ENCODE results near the gene PTPRD. TPM values are rescaled to one million over a fixed set of nuclear protein-coding genes. Genes with fewer than 3 reads are reported as not detected.

Gene PTPRD
- total RNA-seq, 1 experiment from 2014 or later: not detected

- Mint-ChIP-seq H3K9me3 (ENCODE audit: unreplicated experiment) (no peaks in the 10 kb centered on the region), H3K27me3 (ENCODE audit: insufficient read depth, unreplicated experiment) (peaks cover 34% of the 10 kb centered on the region)
- CTCF ChIA-PET: interaction anchor here (1.2 kb wide), 1 partner anchor 274 kb away, joined by 3 read pairs; no protein-coding TSS in a partner anchor
These were observed 330.7 kb downstream of the PTPRD start for GRCh38 chr9:10282084-10282483.

GRCh38 chr9:10274988-10275387, 337.8 kb downstream of the PTPRD start:
- Mint-ChIP-seq H3K4me3 (ENCODE audit: unreplicated experiment) (no peak overlapping the region), H3K36me3 (ENCODE audit: insufficient read depth, unreplicated experiment) (no peaks in the 10 kb centered on the region), H3K9me3 (ENCODE audit: unreplicated experiment) (no peaks in the 10 kb centered on the region), H3K27me3 (ENCODE audit: insufficient read depth, unreplicated experiment) (peaks cover 52% of the 10 kb centered on the region), H3K27ac (ENCODE audit: low read depth, unreplicated experiment) (no peak overlapping the region), H3K4me1 (ENCODE audit: insufficient read depth, unreplicated experiment) (no peaks in the 10 kb centered on the region)
- POLR2A ChIA-PET: no interaction called here
- DNase-seq (ENCODE audit: unreplicated experiment): no peak
- intact Hi-C loops (cut with micrococcal nuclease): no loop called here
- TF ChIP-seq, protein P1, sequence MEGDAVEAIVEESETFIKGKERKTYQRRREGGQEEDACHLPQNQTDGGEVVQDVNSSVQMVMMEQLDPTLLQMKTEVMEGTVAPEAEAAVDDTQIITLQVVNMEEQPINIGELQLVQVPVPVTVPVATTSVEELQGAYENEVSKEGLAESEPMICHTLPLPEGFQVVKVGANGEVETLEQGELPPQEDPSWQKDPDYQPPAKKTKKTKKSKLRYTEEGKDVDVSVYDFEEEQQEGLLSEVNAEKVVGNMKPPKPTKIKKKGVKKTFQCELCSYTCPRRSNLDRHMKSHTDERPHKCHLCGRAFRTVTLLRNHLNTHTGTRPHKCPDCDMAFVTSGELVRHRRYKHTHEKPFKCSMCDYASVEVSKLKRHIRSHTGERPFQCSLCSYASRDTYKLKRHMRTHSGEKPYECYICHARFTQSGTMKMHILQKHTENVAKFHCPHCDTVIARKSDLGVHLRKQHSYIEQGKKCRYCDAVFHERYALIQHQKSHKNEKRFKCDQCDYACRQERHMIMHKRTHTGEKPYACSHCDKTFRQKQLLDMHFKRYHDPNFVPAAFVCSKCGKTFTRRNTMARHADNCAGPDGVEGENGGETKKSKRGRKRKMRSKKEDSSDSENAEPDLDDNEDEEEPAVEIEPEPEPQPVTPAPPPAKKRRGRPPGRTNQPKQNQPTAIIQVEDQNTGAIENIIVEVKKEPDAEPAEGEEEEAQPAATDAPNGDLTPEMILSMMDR (IDR thresholded peaks at IDR 0.05; ENCODE audit: unreplicated experiment): no peak
- CTCF ChIA-PET: no interaction called here
- no TSS peak for BruUV-seq (replicated peaks)

More at GRCh38 chr9:10282084-10282483, 330.7 kb downstream of the PTPRD start:
- H3K4me1 Mint-ChIP-seq (ENCODE audit: insufficient read depth, unreplicated experiment): no peaks in the 10 kb centered on the region
- TF ChIP-seq, protein P1 (IDR thresholded peaks at IDR 0.05; ENCODE audit: unreplicated experiment): no peak
- POLR2A ChIA-PET: no interaction called here
- no peak for DNase-seq (ENCODE audit: unreplicated experiment)
- no peak overlapping the region for H3K27ac Mint-ChIP-seq (ENCODE audit: low read depth, unreplicated experiment)
- no peak overlapping the region for H3K4me3 Mint-ChIP-seq (ENCODE audit: unreplicated experiment)
- no TSS peak for BruUV-seq (replicated peaks)
- H3K36me3 Mint-ChIP-seq (ENCODE audit: insufficient read depth, unreplicated experiment): no peaks in the 10 kb centered on the region
- intact Hi-C loops (cut with micrococcal nuclease): no loop called here

DNA sequence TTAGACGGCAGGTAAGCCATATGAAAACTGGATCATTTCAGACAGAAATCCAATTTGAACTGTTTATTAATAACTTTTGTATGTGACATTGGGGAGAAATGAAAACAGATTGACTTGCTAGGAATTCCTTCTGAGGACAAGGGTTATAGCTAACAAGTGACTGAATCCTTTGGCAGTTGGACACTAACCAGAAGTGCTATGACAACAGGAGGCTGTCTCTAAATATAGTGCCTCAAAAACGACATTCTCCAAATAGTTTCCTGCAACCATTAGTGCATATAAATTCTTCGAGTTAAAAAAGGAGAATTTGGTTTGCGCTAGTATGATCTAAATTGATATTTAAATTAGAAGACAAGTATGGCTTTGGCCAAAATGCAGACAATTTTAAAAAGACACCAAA, 338.6 kb downstream of the PTPRD start:
- POLR2A ChIA-PET: no interaction called here
- H3K9me3 Mint-ChIP-seq (ENCODE audit: unreplicated experiment): no peaks in the 10 kb centered on the region
- H3K27ac Mint-ChIP-seq (ENCODE audit: low read depth, unreplicated experiment): no peak overlapping the region
- peaks cover 48% of the 10 kb centered on the region for H3K27me3 Mint-ChIP-seq (ENCODE audit: insufficient read depth, unreplicated experiment)
- no peak for DNase-seq (ENCODE audit: unreplicated experiment)
- CTCF ChIA-PET: interaction anchor here (0.6 to 0.8 kb wide), 4 partner anchors 9 to 275 kb away, joined by 3 read pairs; no protein-coding TSS in a partner anchor
- intact Hi-C loops (cut with micrococcal nuclease): no loop called here
- no peak overlapping the region for H3K4me3 Mint-ChIP-seq (ENCODE audit: unreplicated experiment)
- TF ChIP-seq, protein P1 (IDR thresholded peaks at IDR 0.05; ENCODE audit: unreplicated experiment): no peak
- no TSS peak for BruUV-seq (replicated peaks)
- no peaks in the 10 kb centered on the region for H3K36me3 Mint-ChIP-seq (ENCODE audit: insufficient read depth, unreplicated experiment)
- H3K4me1 Mint-ChIP-seq (ENCODE audit: insufficient read depth, unreplicated experiment): no peaks in the 10 kb centered on the region

DNA sequence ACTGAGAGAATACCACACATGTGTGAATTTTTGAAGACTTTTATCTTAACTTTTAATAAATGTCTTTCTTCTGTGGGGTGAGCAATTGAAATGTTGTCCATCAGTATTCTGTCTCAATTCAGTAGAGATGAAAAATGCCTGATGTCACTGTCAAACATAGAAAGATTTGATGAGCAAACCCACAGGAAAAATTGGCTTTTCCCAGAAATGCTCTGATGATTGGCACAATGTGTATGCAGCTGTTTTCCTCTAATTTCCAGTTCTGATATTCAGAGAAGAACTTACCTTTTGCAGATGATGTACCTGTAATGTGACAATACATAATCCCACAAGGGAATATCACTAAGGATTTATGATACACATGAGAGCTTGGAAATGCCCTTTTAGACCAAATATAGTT, 340.0 kb downstream of the PTPRD start:
- intact Hi-C loops (cut with micrococcal nuclease): no loop called here
- peaks cover 50% of the 10 kb centered on the region for H3K27me3 Mint-ChIP-seq (ENCODE audit: insufficient read depth, unreplicated experiment)
- TF ChIP-seq, protein P1 (IDR thresholded peaks at IDR 0.05; ENCODE audit: unreplicated experiment): no peak

More for the DNA sequence above, 340.0 kb downstream of the PTPRD start:
- no peak overlapping the region for H3K27ac Mint-ChIP-seq (ENCODE audit: low read depth, unreplicated experiment)
- no peak for DNase-seq (ENCODE audit: unreplicated experiment)
- no peaks in the 10 kb centered on the region for H3K36me3 Mint-ChIP-seq (ENCODE audit: insufficient read depth, unreplicated experiment)
- BruUV-seq (replicated peaks): no TSS peak
- no peak overlapping the region for H3K4me3 Mint-ChIP-seq (ENCODE audit: unreplicated experiment)
- POLR2A ChIA-PET: no interaction called here
- H3K4me1 Mint-ChIP-seq (ENCODE audit: insufficient read depth, unreplicated experiment): no peaks in the 10 kb centered on the region
- H3K9me3 Mint-ChIP-seq (ENCODE audit: unreplicated experiment): no peaks in the 10 kb centered on the region
- CTCF ChIA-PET: no interaction called here
